Adrenal gland (tissue), 12 donors: ENCODE results near the gene INKA2. TPM values are rescaled to one million over a fixed set of nuclear protein-coding genes. Genes with fewer than 3 reads are reported as not detected.

ENCODE experiments used
- DNase-seq, 7 donors: peaks; one replicate each; pipeline ENCODE4 v3.0.0-alpha.2; 2019 to 2020
- H3K27ac ChIP-seq, 5 donors: fragments of 200-600 bp; sonication (generic) in 4 of 5; 1 replicate in 3 of 5; 2 replicates in 2 of 5; pipeline versions ENCODE4 v1.5.1 to v1.8.0; 2016 to 2020; ENCODE audit warnings: mild to moderate bottlenecking in 1 of 5
- H3K27me3 ChIP-seq: fragments of 200-600 bp; 2 replicates; pipeline ENCODE4 v1.8.0; 2021
- H3K36me3 ChIP-seq, 2 donors: fragments of 200-600 bp; replicated peaks in 1 of 2; 1 replicate in 1 of 2; 2 replicates in 1 of 2; pipeline versions ENCODE4 v1.5.1 to v1.8.0; 2018 to 2022
- H3K4me1 ChIP-seq, 2 donors: fragments of 200-600 bp; replicated peaks in 1 of 2; 1 replicate in 1 of 2; 2 replicates in 1 of 2; pipeline versions ENCODE4 v1.5.1 to v1.8.0; 2018 to 2021
- H3K4me3 ChIP-seq, 4 donors: fragments of 200-600 bp; sonication (generic) in 3 of 4; one replicate each; pipeline ENCODE4 v1.5.1; 2016 to 2018
- H3K9me3 ChIP-seq, 3 donors: fragments of 200-600 bp; sonication (generic) in 1 of 3; replicated peaks in 1 of 3; 1 replicate in 2 of 3; 2 replicates in 1 of 3; pipeline versions ENCODE4 v1.5.1 to v1.8.0; 2016 to 2021
- CTCF ChIP-seq, 6 experiments: fragments of 450-650 bp in 4 of 6; fragments of 200-600 bp in 2 of 6; sonication (generic) in 1 of 6; IDR thresholded peaks; 1 replicate in 5 of 6; 2 replicates in 1 of 6; pipeline versions ENCODE4 v1.5.1 to v1.8.0; 2016 to 2021; ENCODE audit warnings: antibody characterized with exemption in 6 of 6, mild to moderate bottlenecking in 2 of 6, moderate library complexity in 1 of 6
- POLR2A ChIP-seq, 2 donors: fragments of 450-650 bp; IDR thresholded peaks; one replicate each; pipeline ENCODE4 v1.6.1; 2017; ENCODE audit warnings: antibody characterized with exemption in 2 of 2, mild to moderate bottlenecking in 2 of 2, moderate library complexity in 1 of 2
- WGBS, 4 donors: extraction: QIAGEN DNeasy Blood & Tissue Kit in 2 of 4; methylation state at CpG; one replicate each; pipeline versions ENCODE4 v1.1.5 to v1.1.7; 2013 to 2017; 5-methylcytosine and 5-hydroxymethylcytosine counted together
- intact Hi-C, 2 donors: fragments of 100-400 bp; cut with DNase I; formaldehyde crosslinking; loops; one replicate each; pipeline versions ENCODE4 v1.14.1 to v1.15.0; 2022 to 2023
- polyA plus RNA-seq, 3 donors: library from polyadenylated mRNA; stranded (reverse); fragments of 200-250 nt in 2 of 3; fragments of 350-450 nt in 1 of 3; fragmentation: Illumina TruSeq in 1 of 3; extraction: RNeasy Lipid Tissue Mini Kit (QIAGEN cat#74804) in 1 of 3; gene quantifications; one replicate each; pipeline ENCODE4 v1.2.3, GENCODE V29; 2013 to 2014
- total RNA-seq, 9 donors: library from RNA; depleted of rRNA in 4 of 9; stranded (reverse); fragments of >200 nt in 4 of 9; fragments of 120-200 nt in 1 of 9; fragmentation: NEBNext Ultra II Directional in 1 of 9; extraction: Animal tissue kit (Norgen Biotek cat#: 25700) in 1 of 9; gene quantifications; one replicate each; pipeline versions ENCODE4 v1.1.0 to v1.2.4, GENCODE V29; 2013 to 2023
- donor health status: healthy with polysubstance abuse.
- donor health status: Bipolar disorder and iron deficiency.
- donor health status: DM: yes; HTN: yes; CAD: no.
- donor health status: DM: no; HTN: no; CAD: no.
- donor health status: DM: no; HTN: no; CAD: no.
- donor health status: DM: yes; HTN: yes; CAD: no.

The INKA2 gene
- total and polyA plus RNA-seq, 12 donors = 0.61 to 4.7 (median 0.98) TPM; not detected in 1

GRCh38 chr1:111716333-111716732 is 22.9 kb downstream of the INKA2 start:
- TF ChIP-seq CTCF (IDR thresholded peaks at IDR 0.05) (no peak), POLR2A (IDR thresholded peaks at IDR 0.05) (no peak)
- H3K9me3 ChIP-seq = no peaks in the 10 kb centered on the region
- H3K4me1 ChIP-seq = no peaks in the 10 kb centered on the region
- intact Hi-C loops = loop anchor here (5.0 kb wide), 1 partner anchor 36 kb away; no protein-coding TSS in a partner anchor
- H3K4me3 ChIP-seq = no peak overlapping the region
- 74 to 82% (median 80%) methylated on average over 3 of the region's 3 CpGs for WGBS, 4 donors
- H3K36me3 ChIP-seq = peaks cover 0 to 7% of the 10 kb centered on the region in 2 donors
- no peak for DNase-seq
- no peak overlapping the region for H3K27ac ChIP-seq
- H3K27me3 ChIP-seq = no peaks in the 10 kb centered on the region

DNA sequence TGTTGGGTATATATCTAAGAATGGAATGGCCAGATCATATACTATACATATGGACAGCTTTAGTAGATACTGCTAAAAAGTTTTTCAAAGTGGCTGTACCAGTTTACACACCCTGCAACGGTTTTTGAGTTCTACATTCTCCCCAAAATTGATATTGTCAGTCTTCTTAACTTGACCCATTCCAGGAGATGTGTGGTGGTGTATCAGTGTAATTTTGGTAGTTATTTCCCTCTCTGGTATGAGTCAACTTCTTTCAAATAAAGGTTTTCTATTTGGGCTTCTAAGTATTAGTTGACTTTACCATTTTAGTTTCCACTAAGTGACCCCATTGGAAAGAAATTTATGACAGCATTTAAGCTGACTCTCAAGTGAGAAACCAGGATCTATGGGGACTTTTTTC is 29.2 kb downstream of the INKA2 start:
- Histone ChIP-seq H3K9me3 (no peaks in the 10 kb centered on the region), H3K27ac (no peak overlapping the region), H3K36me3 (peaks cover 0 to 38% of the 10 kb centered on the region in 2 donors), H3K27me3 (no peaks in the 10 kb centered on the region), H3K4me1 (no peaks in the 10 kb centered on the region), H3K4me3 (no peak overlapping the region)
- WGBS, 4 donors = 74 to 93% (median 89%) methylated on average over 1 of the region's 1 CpG
- no peak for TF ChIP-seq CTCF (IDR thresholded peaks at IDR 0.05)
- no peak for DNase-seq
- intact Hi-C loops = no loop called here

- Histone ChIP-seq H3K4me3 (no peak overlapping the region), H3K4me1 (no peaks in the 10 kb centered on the region), H3K27me3 (no peaks in the 10 kb centered on the region), H3K9me3 (no peaks in the 10 kb centered on the region), H3K27ac (peak overlapping the region in 1 of 5 donors; percentile 59), H3K36me3 (peaks cover 0 to 53% of the 10 kb centered on the region in 2 donors)
- DNase-seq = peak in 1 of 7 donors; percentile 23
- intact Hi-C loops = no loop called here
- 70 to 72% (median 70%) methylated on average over 9 of the region's 9 CpGs for WGBS, 4 donors
- TF ChIP-seq POLR2A (IDR thresholded peaks at IDR 0.05) (no peak), CTCF (IDR thresholded peaks at IDR 0.05) (no peak)
Measured at GRCh38 chr1:111707906-111708305, 31.3 kb downstream of the INKA2 start.

- Histone ChIP-seq H3K27me3 (no peaks in the 10 kb centered on the region), H3K36me3 (peaks cover 0 to 56% of the 10 kb centered on the region in 2 donors), H3K4me3 (no peak overlapping the region), H3K9me3 (no peaks in the 10 kb centered on the region), H3K4me1 (no peaks in the 10 kb centered on the region), H3K27ac (no peak overlapping the region)
- intact Hi-C loops = no loop called here
- DNase-seq = no peak
- TF ChIP-seq CTCF (IDR thresholded peaks at IDR 0.05) (no peak), POLR2A (IDR thresholded peaks at IDR 0.05) (no peak)
- 72 to 79% (median 77%) methylated on average over 2 of the region's 2 CpGs for WGBS, 4 donors
Measured at GRCh38 chr1:111706921-111707320, 32.3 kb downstream of the INKA2 start.
